DOHH2 (cell line): ENCODE results near the gene WDFY3.

Experiments used
- H3F3A ChIP-seq: fragments of 200-600 bp; sonication (generic), shearing (Covaris generic); 2 replicates; pipeline ENCODE4 v1.6.0; 2016; ENCODE audit warnings: antibody characterized with exemption, mild to moderate bottlenecking; ENCODE audit not compliant: control insufficient read depth, insufficient read depth
- H3K27ac ChIP-seq: fragments of 200-600 bp; sonication (generic); 2 replicates; pipeline ENCODE4 v1.5.1; 2014; ENCODE audit warnings: low read depth, mild to moderate bottlenecking, low read length, moderate library complexity
- H3K27me3 ChIP-seq: fragments of 200-600 bp; sonication (generic); 2 replicates; pipeline ENCODE4 v1.6.1; 2014; ENCODE audit warnings: mild to moderate bottlenecking, low read length, mixed read lengths; ENCODE audit not compliant: control insufficient read depth
- H3K36me3 ChIP-seq: fragments of 200-600 bp; sonication (generic); 2 replicates; pipeline ENCODE4 v1.6.1; 2014; ENCODE audit warnings: mild to moderate bottlenecking, low read length, moderate library complexity, mixed read lengths; ENCODE audit not compliant: control insufficient read depth
- H3K4me1 ChIP-seq: fragments of 200-600 bp; sonication (generic); 2 replicates; pipeline ENCODE4 v1.6.1; 2014; ENCODE audit warnings: mild to moderate bottlenecking, low read length, mixed read lengths; ENCODE audit not compliant: control insufficient read depth
- H3K4me2 ChIP-seq: fragments of 200-600 bp; sonication (generic); 2 replicates; pipeline ENCODE4 v1.6.0; 2014; ENCODE audit warnings: mild to moderate bottlenecking, low read length, moderate library complexity
- H3K4me3 ChIP-seq: fragments of 200-600 bp; sonication (generic); 2 replicates; pipeline ENCODE4 v1.5.1; 2014; ENCODE audit warnings: mild to moderate bottlenecking, low read length, mixed read lengths
- H3K79me2 ChIP-seq: fragments of 200-600 bp; sonication (generic); 2 replicates; pipeline ENCODE4 v1.6.1; 2014; ENCODE audit warnings: mild to moderate bottlenecking, low read length, mixed read lengths; ENCODE audit not compliant: control insufficient read depth
- H3K9me2 ChIP-seq: fragments of 200-600 bp; sonication (generic); replicated peaks from 2 replicates; pipeline ENCODE4 v1.6.1; 2014; ENCODE audit warnings: mild to moderate bottlenecking, low read length, mixed read lengths; ENCODE audit not compliant: control insufficient read depth
- H3K9me3 ChIP-seq: fragments of 200-600 bp; sonication (generic); 2 replicates; pipeline ENCODE4 v1.6.1; 2014; ENCODE audit warnings: antibody characterized with exemption, low read length, mixed read lengths; ENCODE audit not compliant: control insufficient read depth, insufficient read depth
- H4K20me1 ChIP-seq: fragments of 200-600 bp; sonication (generic); 2 replicates; pipeline ENCODE4 v1.6.0; 2014; ENCODE audit warnings: low read depth, mild to moderate bottlenecking, antibody characterized with exemption, low read length, moderate library complexity; ENCODE audit not compliant: control insufficient read depth, insufficient read depth
- EZH2phosphoT487 ChIP-seq: fragments of 200-600 bp; sonication (generic); IDR thresholded peaks from 2 replicates; pipeline ENCODE4 v1.6.1; 2017; ENCODE audit warnings: borderline replicate concordance, mild to moderate bottlenecking, antibody characterized with exemption, low read length, moderate library complexity, mixed read lengths
- TF ChIP-seq, protein P1 (sequence below): fragments of 200-600 bp; sonication (generic); IDR thresholded peaks from one replicate; pipeline ENCODE4 v1.5.1; 2014; ENCODE audit warnings: antibody characterized with exemption, mild to moderate bottlenecking, low read depth, low read length; ENCODE audit not compliant: poor library complexity, severe bottlenecking

The WDFY3 gene

GRCh38 chr4:84719115-84719514 is 247.4 kb downstream of the WDFY3 start:
- Histone ChIP-seq H3K4me1 (no peaks in the 10 kb centered on the region), H4K20me1 (no peaks in the 10 kb centered on the region), H3K36me3 (no peaks in the 10 kb centered on the region), H3K79me2 (no peaks in the 10 kb centered on the region), H3K27me3 (no peaks in the 10 kb centered on the region), H3K4me2 (no peak overlapping the region), H3F3A (no peaks in the 10 kb centered on the region), H3K27ac (no peak overlapping the region), H3K9me3 (no peaks in the 10 kb centered on the region), H3K9me2 (no peaks in the 10 kb centered on the region), H3K4me3 (no peak overlapping the region)
- TF ChIP-seq, protein P1, sequence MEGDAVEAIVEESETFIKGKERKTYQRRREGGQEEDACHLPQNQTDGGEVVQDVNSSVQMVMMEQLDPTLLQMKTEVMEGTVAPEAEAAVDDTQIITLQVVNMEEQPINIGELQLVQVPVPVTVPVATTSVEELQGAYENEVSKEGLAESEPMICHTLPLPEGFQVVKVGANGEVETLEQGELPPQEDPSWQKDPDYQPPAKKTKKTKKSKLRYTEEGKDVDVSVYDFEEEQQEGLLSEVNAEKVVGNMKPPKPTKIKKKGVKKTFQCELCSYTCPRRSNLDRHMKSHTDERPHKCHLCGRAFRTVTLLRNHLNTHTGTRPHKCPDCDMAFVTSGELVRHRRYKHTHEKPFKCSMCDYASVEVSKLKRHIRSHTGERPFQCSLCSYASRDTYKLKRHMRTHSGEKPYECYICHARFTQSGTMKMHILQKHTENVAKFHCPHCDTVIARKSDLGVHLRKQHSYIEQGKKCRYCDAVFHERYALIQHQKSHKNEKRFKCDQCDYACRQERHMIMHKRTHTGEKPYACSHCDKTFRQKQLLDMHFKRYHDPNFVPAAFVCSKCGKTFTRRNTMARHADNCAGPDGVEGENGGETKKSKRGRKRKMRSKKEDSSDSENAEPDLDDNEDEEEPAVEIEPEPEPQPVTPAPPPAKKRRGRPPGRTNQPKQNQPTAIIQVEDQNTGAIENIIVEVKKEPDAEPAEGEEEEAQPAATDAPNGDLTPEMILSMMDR: no peak
- no peak for TF ChIP-seq EZH2phosphoT487

DNA sequence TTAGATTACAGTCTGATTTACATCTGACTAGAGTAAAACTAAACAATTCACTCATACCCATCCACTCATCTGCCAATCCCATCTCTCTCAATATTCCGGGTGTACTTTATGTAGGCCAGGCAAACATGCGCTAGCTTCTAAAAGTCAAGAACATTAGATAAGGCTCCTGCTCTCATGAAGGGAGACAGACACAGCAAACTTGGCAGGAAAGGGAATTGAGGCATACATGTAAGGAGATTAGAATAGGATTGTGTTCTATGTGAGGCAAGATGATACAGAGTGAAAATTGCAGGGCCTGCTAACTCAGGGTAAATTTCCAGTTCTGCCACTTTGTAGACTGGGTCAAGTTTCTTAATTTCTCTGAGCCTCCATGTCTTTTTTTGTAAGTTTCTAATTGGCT is 247.8 kb downstream of the WDFY3 start:
- TF ChIP-seq EZH2phosphoT487: no peak
- TF ChIP-seq, protein P1: no peak
- no peak overlapping the region for H3K4me2 ChIP-seq
- no peaks in the 10 kb centered on the region for H3F3A ChIP-seq
- no peaks in the 10 kb centered on the region for H3K36me3 ChIP-seq
- H4K20me1 ChIP-seq: no peaks in the 10 kb centered on the region
- no peaks in the 10 kb centered on the region for H3K9me3 ChIP-seq
- no peaks in the 10 kb centered on the region for H3K79me2 ChIP-seq
- no peaks in the 10 kb centered on the region for H3K4me1 ChIP-seq
- no peaks in the 10 kb centered on the region for H3K27me3 ChIP-seq
- no peak overlapping the region for H3K4me3 ChIP-seq
- no peak overlapping the region for H3K27ac ChIP-seq
- no peaks in the 10 kb centered on the region for H3K9me2 ChIP-seq

- Histone ChIP-seq H3K27ac (no peak overlapping the region), H3K4me1 (no peaks in the 10 kb centered on the region)
- no peak for TF ChIP-seq EZH2phosphoT487
- TF ChIP-seq, protein P1: no peak
Observed at GRCh38 chr4:84710548-84710947, 255.9 kb downstream of the WDFY3 start.

More at GRCh38 chr4:84710548-84710947, 255.9 kb downstream of the WDFY3 start:
- Histone ChIP-seq H3K27me3 (no peaks in the 10 kb centered on the region), H3K36me3 (no peaks in the 10 kb centered on the region), H3F3A (no peaks in the 10 kb centered on the region), H3K9me3 (no peaks in the 10 kb centered on the region), H3K4me2 (no peak overlapping the region), H3K9me2 (no peaks in the 10 kb centered on the region), H3K4me3 (no peak overlapping the region), H3K79me2 (no peaks in the 10 kb centered on the region), H4K20me1 (no peaks in the 10 kb centered on the region)
